HG03432 (cell line): ENCODE data around the gene CCL20.

Experiments
- ATAC-seq: cut with Tn5 transposase; IDR thresholded peaks from one replicate; pipeline ENCODE4 v1.9.1; 2021; ENCODE audit warnings: mild to moderate bottlenecking, moderate library complexity; ENCODE audit not compliant: unreplicated experiment

CCL20 gene

DNA sequence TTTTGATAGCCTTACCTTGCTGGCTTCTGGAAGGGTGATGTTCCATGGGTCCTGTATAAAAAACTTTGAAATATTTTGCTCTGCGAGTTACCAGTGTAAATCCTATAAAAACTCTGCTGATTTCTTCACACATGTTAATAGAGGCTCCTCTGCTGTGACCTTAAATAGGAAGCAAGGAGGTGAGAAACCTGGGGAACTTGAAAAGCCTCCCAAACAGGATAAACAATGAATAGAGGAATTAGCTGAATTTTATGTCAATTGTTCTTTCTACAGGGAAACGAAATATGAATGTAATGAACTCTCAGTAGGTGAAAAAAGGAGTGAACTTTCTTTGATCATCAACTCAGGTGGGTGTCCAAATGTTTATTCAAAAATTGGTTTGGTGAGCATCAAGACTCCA is 10.8 kb upstream of the CCL20 start:
- ATAC-seq = no peak

DNA sequence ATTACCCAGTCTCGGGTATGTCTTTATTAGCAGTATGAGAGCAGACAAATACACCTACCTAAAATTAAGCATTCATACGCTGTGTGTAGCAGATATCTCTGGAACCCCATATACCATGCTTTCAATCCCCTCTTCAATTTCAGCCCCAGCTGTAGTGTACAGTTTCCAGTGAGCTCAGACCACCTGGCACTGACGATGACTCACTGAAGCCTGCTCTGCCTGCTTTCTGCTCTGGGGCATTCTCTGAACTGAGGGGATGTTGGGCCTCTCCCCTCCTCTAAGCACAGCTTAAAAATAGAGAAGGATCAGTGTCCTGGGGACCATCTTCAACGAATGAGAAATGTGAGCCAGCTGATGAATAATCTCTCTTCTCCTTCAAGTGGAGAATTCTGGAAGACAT is 8.7 kb upstream of the CCL20 start:
- peak; percentile 37 for ATAC-seq

DNA sequence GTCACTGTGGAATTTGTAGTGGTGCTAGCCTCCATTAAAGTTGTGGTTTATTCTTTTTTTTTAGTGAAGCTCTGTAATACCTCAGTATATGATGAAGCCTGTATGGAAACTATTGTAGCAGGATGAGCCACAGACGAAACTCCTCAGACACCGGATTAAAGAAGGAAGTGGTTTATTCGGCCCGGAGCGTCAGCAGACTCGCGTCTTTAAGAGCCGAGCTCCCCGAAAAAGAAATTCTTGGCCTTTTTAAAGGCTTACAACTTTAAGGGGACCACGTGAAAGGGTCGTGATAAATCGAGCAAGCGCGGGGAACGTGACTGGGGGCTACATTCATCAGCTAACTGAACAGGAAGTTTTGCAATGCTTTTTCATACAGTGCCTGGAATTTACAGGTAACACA is 8.1 kb upstream of the CCL20 start:
- ATAC-seq = peak; percentile 59

DNA sequence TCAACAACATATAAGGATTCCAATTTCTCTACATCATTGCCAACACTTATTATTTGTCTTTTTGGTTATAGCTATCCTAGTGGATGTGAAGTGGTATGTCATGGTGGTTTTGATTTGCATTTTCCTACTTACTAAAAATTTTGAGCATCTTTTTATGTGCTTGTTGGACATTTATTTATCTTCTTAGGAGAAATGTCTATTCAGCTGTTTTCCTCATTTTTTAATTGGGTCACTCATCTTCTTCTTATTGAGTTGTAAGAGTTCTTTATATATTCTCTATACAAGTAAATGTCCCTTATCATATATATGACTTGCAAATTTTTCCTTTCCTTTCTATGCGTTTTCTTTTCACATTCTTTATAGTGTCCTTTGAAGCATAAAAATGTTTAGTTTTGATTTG is 4.7 kb upstream of the CCL20 start:
- ATAC-seq = no peak

DNA sequence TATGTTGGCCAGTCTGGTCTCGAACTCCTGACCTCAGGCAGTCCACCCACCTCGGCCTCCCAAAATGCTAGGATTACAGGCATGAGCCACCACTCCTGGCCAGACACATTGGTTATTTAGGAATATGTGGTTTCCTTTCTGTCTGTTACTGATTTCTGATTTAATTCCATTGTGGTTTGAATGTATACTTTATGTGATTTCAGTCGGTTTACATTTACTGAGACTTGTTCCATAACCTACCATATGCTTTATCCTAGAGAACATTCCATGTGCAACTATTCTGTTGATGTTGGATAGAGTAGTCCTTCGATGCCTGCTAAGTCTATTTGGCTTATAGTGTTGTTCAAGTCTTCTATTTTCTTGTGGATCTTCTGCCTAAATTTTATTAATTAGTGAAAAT is 1.6 kb upstream of the CCL20 start:
- no peak for ATAC-seq

DNA sequence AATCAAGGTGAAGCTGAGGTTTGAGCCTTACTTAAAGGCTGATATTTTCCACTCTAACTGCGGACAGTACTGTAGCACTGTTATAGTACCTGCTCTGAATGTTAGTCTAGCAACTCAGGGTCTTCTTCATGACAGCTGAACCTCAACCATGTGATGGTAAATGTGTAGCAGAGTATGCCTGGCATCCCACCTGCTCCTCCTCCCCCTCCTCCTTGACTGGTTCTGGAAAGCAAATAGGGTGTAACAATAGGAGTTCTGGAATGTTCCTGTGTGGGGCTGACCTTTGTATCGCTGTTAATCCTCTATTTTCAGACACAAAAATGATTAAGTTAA is 447 bp upstream of the CCL20 start:
- ATAC-seq = no peak

GRCh38 chr2:227815066-227815465 is 1.4 kb downstream of the CCL20 start:
- no peak for ATAC-seq

GRCh38 chr2:227816507-227817294 is 3.1 kb downstream of the CCL20 start:
- ATAC-seq = no peak

DNA sequence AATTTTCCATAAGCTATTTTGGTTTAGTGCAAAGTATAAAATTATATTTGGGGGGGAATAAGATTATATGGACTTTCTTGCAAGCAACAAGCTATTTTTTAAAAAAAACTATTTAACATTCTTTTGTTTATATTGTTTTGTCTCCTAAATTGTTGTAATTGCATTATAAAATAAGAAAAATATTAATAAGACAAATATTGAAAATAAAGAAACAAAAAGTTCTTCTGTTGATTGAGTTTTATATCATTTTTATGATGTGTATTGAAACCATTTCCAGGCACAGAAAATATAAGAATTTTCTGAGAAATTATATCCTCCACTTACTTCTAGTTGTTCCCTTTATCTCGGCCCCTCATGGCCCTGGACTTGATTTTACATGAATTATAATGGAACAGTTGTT is 3.7 kb downstream of the CCL20 start:
- ATAC-seq = no peak

DNA sequence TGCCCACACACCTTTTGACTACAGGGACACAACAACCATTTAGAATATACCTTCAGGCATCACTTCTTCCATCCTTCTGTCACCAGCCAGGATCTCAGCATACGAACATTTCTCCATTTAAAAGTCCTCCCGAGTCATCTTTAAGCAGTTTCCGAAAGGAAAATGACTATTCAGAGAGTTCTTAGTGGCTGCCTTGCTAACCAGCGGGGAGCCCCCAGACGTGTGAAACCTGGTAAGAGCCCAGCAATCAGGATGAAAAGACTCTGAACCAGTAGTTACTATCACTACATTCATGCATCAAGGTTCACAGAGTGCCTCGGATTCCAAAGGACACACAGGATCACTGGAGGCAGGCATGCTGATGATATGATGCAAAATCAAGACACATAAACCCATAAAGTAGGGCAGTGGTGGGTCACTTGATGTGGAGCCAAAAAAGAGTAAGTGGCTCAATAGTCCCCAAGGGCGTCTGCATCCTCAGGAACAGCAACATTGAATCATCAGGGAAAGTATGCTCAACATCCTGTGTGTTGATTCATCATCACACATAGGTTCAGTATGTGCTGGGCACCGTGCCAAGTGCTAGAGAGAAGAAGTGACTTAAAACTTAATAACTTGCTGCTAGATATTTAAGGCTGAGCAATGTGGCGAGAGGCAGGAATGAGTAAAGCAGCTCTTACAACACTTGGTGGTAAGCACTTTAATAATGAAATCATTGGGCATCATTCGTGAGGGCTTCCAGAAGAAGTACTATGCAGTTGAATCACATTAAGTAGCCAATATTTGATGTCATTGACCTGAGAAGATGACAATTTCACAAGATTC is 4.4 kb downstream of the CCL20 start:
- peak; percentile 81 for ATAC-seq

DNA sequence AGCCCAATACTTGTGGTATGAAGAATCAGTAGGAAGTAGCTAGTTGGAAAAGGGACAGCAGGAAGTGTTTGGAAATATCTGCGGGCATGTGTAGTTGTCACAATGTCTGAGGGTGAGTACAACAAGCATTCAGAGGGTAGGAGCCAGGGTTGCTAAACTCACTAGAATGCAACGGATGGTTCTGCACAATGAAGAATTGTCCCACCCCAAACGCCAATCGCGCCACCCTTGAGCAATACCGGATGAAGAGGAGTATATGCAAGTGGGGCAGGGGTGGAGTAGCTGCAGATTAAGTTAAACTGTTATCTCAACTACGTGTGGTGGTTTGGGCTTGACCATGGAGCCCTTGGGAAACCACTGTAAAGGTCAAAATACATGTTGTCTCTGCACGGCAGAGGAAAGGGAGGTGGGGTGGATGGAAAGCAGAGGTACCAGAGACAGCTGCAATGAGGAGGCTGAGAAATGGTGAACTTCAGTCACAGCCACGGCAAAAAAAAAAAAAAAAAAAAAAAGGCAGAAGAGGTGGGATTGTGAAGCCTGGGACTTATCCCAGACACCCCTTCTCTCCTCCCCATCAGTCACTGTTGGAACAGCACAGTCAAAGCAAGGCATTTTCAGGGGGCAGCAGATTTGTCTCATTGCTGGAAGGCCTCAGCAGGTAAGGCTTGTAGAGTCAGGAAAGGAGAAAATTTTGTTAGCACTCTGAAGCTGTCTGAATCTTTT is 5.2 kb downstream of the CCL20 start:
- no peak for ATAC-seq

DNA sequence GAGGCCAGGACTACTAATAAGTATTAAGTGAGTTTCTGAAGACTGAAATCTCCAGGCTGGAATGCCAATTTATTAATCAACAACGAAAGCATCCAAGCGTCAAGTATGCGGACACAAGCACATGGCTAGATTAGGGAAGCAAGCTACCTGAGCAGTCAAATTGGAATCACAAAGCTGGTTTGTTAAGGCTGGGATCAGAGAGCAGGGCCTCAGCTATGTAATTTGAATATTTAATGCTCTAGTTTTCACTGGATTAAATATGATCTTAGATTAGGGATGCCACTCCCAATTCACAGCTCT is 5.7 kb downstream of the CCL20 start:
- no peak for ATAC-seq

GRCh38 chr2:227821043-227821942 is 7.7 kb downstream of the CCL20 start:
- no peak for ATAC-seq

DNA sequence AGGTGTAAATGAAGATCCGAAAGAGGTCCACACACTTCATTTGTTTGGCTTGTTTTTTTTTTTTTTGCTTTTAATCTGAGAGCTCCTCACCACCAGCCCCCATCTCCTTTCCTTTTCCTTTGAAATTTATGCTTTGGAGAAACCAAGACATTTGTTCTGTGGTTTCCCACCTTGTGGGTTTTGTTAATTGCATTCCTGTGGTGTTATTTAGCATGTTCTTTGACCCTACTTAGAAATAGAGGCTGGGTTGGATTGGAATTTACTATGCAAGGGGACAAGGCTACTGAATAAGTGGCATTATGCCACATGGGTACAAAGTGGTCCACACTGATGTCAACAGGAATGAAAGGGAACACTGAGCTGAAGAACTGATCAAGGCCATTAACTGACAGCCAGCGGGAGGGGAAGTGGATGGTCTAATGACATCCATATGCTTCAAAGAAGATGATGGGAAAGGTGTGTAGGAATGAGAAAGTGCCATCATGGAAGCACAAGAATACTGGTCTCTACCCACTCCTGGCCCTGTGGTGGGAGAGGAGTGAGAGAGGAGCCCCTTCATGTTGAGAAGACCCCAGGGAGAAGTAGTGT is 8.9 kb downstream of the CCL20 start:
- ATAC-seq = no peak

GRCh38 chr2:227823922-227824321 is 10.3 kb downstream of the CCL20 start:
- no peak for ATAC-seq

DNA sequence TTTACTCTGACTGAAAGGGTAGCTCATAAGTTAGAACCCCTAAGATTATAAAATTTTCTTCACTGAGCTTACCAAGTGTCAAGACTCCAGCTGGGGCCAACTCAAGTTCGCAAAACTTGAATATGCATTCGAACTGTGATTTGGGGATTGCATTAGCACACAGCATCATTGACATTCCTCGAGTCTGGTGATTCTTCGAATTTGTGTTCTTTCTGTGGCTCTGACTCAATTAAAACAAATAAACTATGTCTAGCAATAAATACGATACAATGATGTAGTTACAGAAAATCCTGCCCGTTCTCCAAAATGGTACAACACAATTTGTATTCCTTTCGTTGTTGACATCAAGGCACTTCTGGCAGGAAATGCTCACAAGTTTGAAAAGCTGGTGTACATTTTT is 11.1 kb downstream of the CCL20 start:
- ATAC-seq = no peak

GRCh38 chr2:227826019-227826521 is 12.4 kb downstream of the CCL20 start:
- no peak for ATAC-seq

DNA sequence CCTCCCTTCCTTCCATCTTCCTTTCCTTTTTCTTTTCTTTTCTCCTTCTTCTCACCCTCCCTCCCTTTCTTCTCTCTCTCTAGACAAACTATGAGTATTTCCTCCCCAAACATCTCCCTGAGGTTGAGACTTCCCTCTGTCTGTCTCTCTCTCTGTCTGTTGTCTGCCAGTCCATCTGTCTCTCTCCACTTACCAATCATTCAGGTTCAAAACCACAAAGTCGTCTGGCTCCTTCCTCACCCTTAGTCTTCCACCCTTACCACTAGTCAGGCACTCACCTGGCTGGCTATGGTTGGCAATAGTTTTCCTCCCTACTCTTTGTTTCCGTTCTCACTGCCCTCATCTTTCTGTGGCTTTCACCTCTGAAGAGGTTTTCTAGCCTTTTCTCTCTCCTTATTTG is 12.9 kb downstream of the CCL20 start:
- no peak for ATAC-seq

DNA sequence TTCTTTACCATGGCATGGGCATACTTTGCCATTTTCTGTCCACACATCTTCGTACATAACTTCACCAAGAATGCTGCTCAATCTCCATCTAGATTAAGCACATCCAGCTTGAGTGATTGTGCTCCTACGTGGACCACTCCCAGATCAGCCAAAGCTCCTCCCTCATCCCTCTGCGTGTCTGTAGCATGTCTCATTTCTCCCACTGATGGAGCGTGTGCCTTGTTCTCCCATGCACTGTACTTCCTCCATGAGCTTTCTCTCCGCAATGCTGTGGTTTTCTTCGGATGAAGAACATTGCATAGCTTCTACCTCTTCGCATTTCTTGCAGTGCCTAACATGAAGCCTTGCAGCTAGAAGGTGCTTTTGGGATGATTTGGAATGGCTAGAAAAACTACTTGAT is 13.5 kb downstream of the CCL20 start:
- ATAC-seq = no peak

DNA sequence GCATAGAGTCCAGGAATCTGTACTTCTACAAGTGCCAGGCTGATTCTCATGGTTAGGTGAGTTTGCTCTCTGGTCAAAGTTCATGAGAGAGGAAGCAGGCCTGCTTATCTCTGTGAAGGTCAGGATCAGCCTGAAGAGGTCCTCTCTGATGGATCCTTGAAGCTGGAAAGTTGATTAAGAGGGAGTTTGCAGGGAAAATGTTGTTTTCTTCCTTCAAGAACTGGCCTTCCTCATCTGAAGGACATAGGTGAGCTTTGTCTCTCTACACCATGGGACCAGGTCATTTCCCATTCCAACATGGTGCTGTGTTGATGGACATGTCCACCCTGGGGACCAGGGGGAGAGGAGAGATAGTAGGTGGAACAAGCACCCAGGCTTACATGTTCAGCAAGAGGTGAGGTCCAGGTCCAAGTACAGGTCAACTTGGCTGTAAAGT is 14.9 kb downstream of the CCL20 start:
- ATAC-seq = no peak
